Measurements from ENCODE around the gene GLIS1.

DNA sequence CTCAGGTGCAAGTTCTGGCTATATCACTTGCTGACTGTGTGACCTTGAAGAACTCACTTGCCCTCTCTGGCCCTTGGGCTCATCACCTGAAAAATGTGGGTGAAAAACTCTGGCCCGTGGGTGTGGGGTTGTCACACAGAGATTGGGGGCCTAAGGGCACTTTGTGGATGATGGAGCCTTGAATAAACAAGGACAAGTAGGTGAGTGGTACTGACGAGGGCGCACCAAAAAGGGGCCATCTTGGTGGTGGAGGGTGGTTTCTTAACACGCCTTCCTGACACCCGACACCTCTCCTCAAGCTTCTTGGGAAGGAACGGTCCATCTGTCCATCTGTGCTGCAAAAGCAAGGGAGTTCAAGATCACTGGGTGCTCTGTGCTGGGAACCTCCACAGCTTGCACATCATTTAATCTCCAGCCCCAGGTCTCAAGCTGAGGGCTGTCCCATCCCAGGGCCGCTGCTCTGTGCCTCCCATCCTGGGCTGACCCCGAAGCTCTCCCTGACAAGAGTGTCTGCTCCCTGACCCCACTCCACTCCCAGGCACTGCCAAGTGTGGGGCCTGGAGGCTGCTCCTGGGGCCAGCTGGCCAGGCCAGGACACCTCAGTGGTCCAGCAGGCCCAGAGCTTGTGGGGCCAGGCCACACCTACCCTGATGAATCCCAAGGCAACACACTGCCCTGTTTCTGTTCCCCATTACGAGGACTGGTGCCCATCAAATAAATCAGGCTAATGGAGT, 97.3 kb downstream of the GLIS1 start:
- TF ChIP-seq EZH2 (IDR thresholded peaks at IDR 0.05; ENCODE audit: low read length, unreplicated experiment) (no peak), EZH2phosphoT487 (IDR thresholded peaks at IDR 0.05; ENCODE audit: borderline replicate concordance, low read length) (no peak)
- TF ChIP-seq, protein P1, sequence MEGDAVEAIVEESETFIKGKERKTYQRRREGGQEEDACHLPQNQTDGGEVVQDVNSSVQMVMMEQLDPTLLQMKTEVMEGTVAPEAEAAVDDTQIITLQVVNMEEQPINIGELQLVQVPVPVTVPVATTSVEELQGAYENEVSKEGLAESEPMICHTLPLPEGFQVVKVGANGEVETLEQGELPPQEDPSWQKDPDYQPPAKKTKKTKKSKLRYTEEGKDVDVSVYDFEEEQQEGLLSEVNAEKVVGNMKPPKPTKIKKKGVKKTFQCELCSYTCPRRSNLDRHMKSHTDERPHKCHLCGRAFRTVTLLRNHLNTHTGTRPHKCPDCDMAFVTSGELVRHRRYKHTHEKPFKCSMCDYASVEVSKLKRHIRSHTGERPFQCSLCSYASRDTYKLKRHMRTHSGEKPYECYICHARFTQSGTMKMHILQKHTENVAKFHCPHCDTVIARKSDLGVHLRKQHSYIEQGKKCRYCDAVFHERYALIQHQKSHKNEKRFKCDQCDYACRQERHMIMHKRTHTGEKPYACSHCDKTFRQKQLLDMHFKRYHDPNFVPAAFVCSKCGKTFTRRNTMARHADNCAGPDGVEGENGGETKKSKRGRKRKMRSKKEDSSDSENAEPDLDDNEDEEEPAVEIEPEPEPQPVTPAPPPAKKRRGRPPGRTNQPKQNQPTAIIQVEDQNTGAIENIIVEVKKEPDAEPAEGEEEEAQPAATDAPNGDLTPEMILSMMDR (conservative IDR thresholded peaks at IDR 0.05; ENCODE audit: low read depth, low read length), result no peak
